Hematopoietic multipotent progenitor cell treated with erythropoietin and hydrocortisone succinate and interleukin-3 and kit ligand, for 6 days (in vitro differentiated cells): ENCODE measurements around the gene SLC7A14.
"Not testable (repeated sequence)": the region's sequence is repeated elsewhere in the genome, so short reads cannot be mapped to it uniquely, and the experiment has no call there.

Experiments used
- DNase-seq: peaks from one replicate; pipeline ENCODE4 v3.0.0-alpha.2; 2015

The SLC7A14 gene

GRCh38 chr3:170593634-170594033 lies 7.8 kb upstream of the SLC7A14 start:
- DNase-seq: no peak

GRCh38 chr3:170589113-170589512 lies 3.2 kb upstream of the SLC7A14 start:
- no peak for DNase-seq

GRCh38 chr3:170585008-170585936 lies 603 bp downstream of the SLC7A14 start:
- DNase-seq: no peak

GRCh38 chr3:170584585-170585007 lies 1.3 kb downstream of the SLC7A14 start:
- peak; percentile 90 for DNase-seq

- DNase-seq: no peak
Measured at GRCh38 chr3:170579646-170580045, 6.2 kb downstream of the SLC7A14 start.

- DNase-seq: no peak
Measured at GRCh38 chr3:170572665-170573253, 13.1 kb downstream of the SLC7A14 start.

- DNase-seq: not testable (repeated sequence)
Measured at GRCh38 chr3:170567598-170567997, 18.3 kb downstream of the SLC7A14 start.

- no peak for DNase-seq
Measured at GRCh38 chr3:170566413-170566812, 19.5 kb downstream of the SLC7A14 start.

GRCh38 chr3:170565495-170565894 lies 20.4 kb downstream of the SLC7A14 start:
- no peak for DNase-seq

GRCh38 chr3:170564664-170565063 lies 21.2 kb downstream of the SLC7A14 start:
- no peak for DNase-seq

- no peak for DNase-seq
Measured at GRCh38 chr3:170563712-170564423, 22.0 kb downstream of the SLC7A14 start.

GRCh38 chr3:170562080-170562479 lies 23.8 kb downstream of the SLC7A14 start:
- DNase-seq: no peak

- peak; percentile 14 for DNase-seq
Measured at GRCh38 chr3:170560717-170561382, 25.0 kb downstream of the SLC7A14 start.

- no peak for DNase-seq
Measured at GRCh38 chr3:170560296-170560695, 25.6 kb downstream of the SLC7A14 start.

- no peak for DNase-seq
Measured at GRCh38 chr3:170558427-170558826, 27.4 kb downstream of the SLC7A14 start.

- DNase-seq: no peak
Measured at GRCh38 chr3:170555329-170555728, 30.5 kb downstream of the SLC7A14 start.

- no peak for DNase-seq
Measured at GRCh38 chr3:170553788-170554757, 31.8 kb downstream of the SLC7A14 start.

GRCh38 chr3:170551252-170551651 lies 34.6 kb downstream of the SLC7A14 start:
- no peak for DNase-seq

GRCh38 chr3:170542704-170543103 lies 43.2 kb downstream of the SLC7A14 start:
- no peak for DNase-seq

- no peak for DNase-seq
Measured at GRCh38 chr3:170539897-170540296, 46.0 kb downstream of the SLC7A14 start.

GRCh38 chr3:170536712-170537111 lies 49.2 kb downstream of the SLC7A14 start:
- no peak for DNase-seq

GRCh38 chr3:170534227-170534626 lies 51.6 kb downstream of the SLC7A14 start:
- no peak for DNase-seq
